B cell (primary cell): ENCODE data around the gene GSX1. TPM values are rescaled to one million over a fixed set of nuclear protein-coding genes. Genes with fewer than 3 reads are reported as not detected.

Experiments used
- ATAC-seq: fragments of 200-7000 bp; cut with Tn5 transposase; one replicate; pipeline ENCODE4 v1.10.0; 2021; ENCODE audit warnings: low read depth, mild to moderate bottlenecking, moderate number of reproducible peaks, moderate library complexity
- CTCF ChIA-PET: fragments of 350-600 bp; sonication (Branson Sonifier 250); formaldehyde crosslinking; loops from one replicate; lab custom pipeline; 2021; ENCODE audit warnings: antibody characterized with exemption, inconsistent platforms; lab: Charles Lee
- POLR2A ChIA-PET: fragments of 350-600 bp; sonication (Branson Sonifier 250); formaldehyde crosslinking; loops from one replicate; lab custom pipeline; 2021; ENCODE audit warnings: antibody characterized with exemption; lab: Charles Lee
- DNase-seq: peaks from one replicate; pipeline ENCODE4 v3.0.0; 2013
- H2AFZ ChIP-seq: 2 replicates; pipeline ENCODE4 v1.6.1; 2012; ENCODE audit warnings: mild to moderate bottlenecking, low read depth, low read length; ENCODE audit not compliant: insufficient read depth, poor library complexity, severe bottlenecking
- H3K27ac ChIP-seq, 2 donors: 1 replicate in 1 of 2; 2 replicates in 1 of 2; pipeline ENCODE4 v1.5.1; 2012 to 2013; ENCODE audit warnings: low read length in 2 of 2, mild to moderate bottlenecking in 2 of 2, moderate library complexity in 1 of 2
- H3K27me3 ChIP-seq, 4 experiments: fragments of 200-600 bp in 1 of 4; sonication (generic) in 1 of 4; replicated peaks in 1 of 4; 1 replicate in 2 of 4; 2 replicates in 2 of 4; pipeline versions ENCODE4 v1.6.1 to v1.7.0; 2013 to 2016; ENCODE audit warnings: low read length in 3 of 4, mild to moderate bottlenecking in 2 of 4, mixed read lengths in 1 of 4, moderate library complexity in 1 of 4; ENCODE audit not compliant: insufficient read depth in 4 of 4, control insufficient read depth in 3 of 4; ENCODE audit errors: control extremely low read depth in 1 of 4
- H3K36me3 ChIP-seq, 2 experiments: replicated peaks in 1 of 2; 1 replicate in 1 of 2; 2 replicates in 1 of 2; pipeline versions ENCODE4 v1.6.1 to v1.7.1; 2013; ENCODE audit warnings: low read length in 1 of 2; ENCODE audit not compliant: insufficient read depth in 2 of 2, control insufficient read depth in 1 of 2; ENCODE audit errors: control extremely low read depth in 1 of 2, extremely low read depth in 1 of 2
- H3K4me1 ChIP-seq, 2 donors: fragments of 200-600 bp in 1 of 2; sonication (generic) in 1 of 2; 1 replicate in 1 of 2; 2 replicates in 1 of 2; pipeline versions ENCODE4 v1.5.1 to v1.6.1; 2013 to 2017; ENCODE audit warnings: low read length in 2 of 2; ENCODE audit not compliant: control insufficient read depth in 2 of 2, insufficient read depth in 2 of 2
- H3K4me2 ChIP-seq: replicated peaks from 2 replicates; pipeline ENCODE3; 2012; ENCODE audit warnings: mild to moderate bottlenecking, low read depth, low read length; ENCODE audit not compliant: poor library complexity, severe bottlenecking
- H3K4me3 ChIP-seq, 5 experiments: fragments of 200-600 bp in 1 of 5; sonication (generic) in 1 of 5; 1 replicate in 3 of 5; 2 replicates in 2 of 5; pipeline versions ENCODE4 v1.5.1 to v1.7.0; 2011 to 2016; ENCODE audit warnings: low read length in 4 of 5, mild to moderate bottlenecking in 4 of 5, low read depth in 2 of 5, control low read depth in 1 of 5, moderate library complexity in 1 of 5; ENCODE audit not compliant: insufficient read depth in 1 of 5; ENCODE audit errors: control extremely low read depth in 1 of 5, extremely low read depth in 1 of 5
- H3K79me2 ChIP-seq: fragments of 200-600 bp; sonication (generic); one replicate; pipeline ENCODE4 v1.6.0; 2016; ENCODE audit warnings: low read length; ENCODE audit not compliant: control insufficient read depth, insufficient read depth
- H3K9ac ChIP-seq: fragments of 200-600 bp; sonication (generic); 2 replicates; pipeline ENCODE4 v1.6.1; 2017; ENCODE audit warnings: mild to moderate bottlenecking, low read length, moderate library complexity
- H3K9me3 ChIP-seq, 3 donors: one replicate each; pipeline versions ENCODE4 v1.6.1 to v1.7.1; 2013; ENCODE audit warnings: low read length in 2 of 3; ENCODE audit not compliant: control insufficient read depth in 2 of 3, insufficient read depth in 1 of 3; ENCODE audit errors: control extremely low read depth in 1 of 3
- H4K20me1 ChIP-seq: 2 replicates; pipeline ENCODE4 v1.6.0; 2012; ENCODE audit warnings: mild to moderate bottlenecking, low read length; ENCODE audit not compliant: insufficient read depth, control insufficient read depth, poor library complexity, severe bottlenecking
- H3K27ac Mint-ChIP-seq: one replicate; pipeline ENCODE4 v1.8.0; 2021; ENCODE audit warnings: mixed read lengths
- H3K27me3 Mint-ChIP-seq: one replicate; pipeline ENCODE4 v1.8.0; 2021; ENCODE audit warnings: mixed read lengths
- H3K4me1 Mint-ChIP-seq: one replicate; pipeline ENCODE4 v1.8.0; 2021; ENCODE audit warnings: mixed read lengths
- H3K4me3 Mint-ChIP-seq: one replicate; pipeline ENCODE4 v1.8.0; 2021; ENCODE audit warnings: mixed read lengths
- H3K9me3 Mint-ChIP-seq: one replicate; pipeline ENCODE4 v1.8.0; 2022; ENCODE audit warnings: mixed read lengths; ENCODE audit not compliant: insufficient read depth
- CTCF ChIP-seq: fragments of 200-600 bp; IDR thresholded peaks from one replicate; pipeline ENCODE4 v1.8.0; 2022; ENCODE audit warnings: antibody characterized with exemption, mild to moderate bottlenecking
- EZH2 ChIP-seq: IDR thresholded peaks from 2 replicates; pipeline ENCODE4 v1.6.1; 2012; ENCODE audit warnings: borderline replicate concordance, low read depth, mild to moderate bottlenecking, moderate library complexity, low read length; ENCODE audit not compliant: insufficient read depth, poor library complexity, severe bottlenecking
- WGBS: methylation state at CpG from one replicate; pipeline ENCODE4 v1.1.5; 2013; ENCODE audit warnings: missing lambda C conversion rate; ENCODE audit not compliant: insufficient coverage; 5-methylcytosine and 5-hydroxymethylcytosine counted together
- intact Hi-C: fragments of 100-400 bp; cut with micrococcal nuclease; formaldehyde crosslinking; loops from one replicate; pipeline ENCODE4 v1.10.0; 2022
- polyA plus RNA-seq: library from polyadenylated mRNA; depleted of rRNA; stranded (reverse); fragments of >200 nt; gene quantifications from 2 replicates; pipeline ENCODE4 v1.2.3, GENCODE V29; 2012
- total RNA-seq, 2 donors: library from RNA; stranded (reverse); fragments of 120-200 nt in 1 of 2; gene quantifications; 1 replicate in 1 of 2; 2 replicates in 1 of 2; pipeline versions ENCODE4 v1.2.3 to v1.2.4, GENCODE V29; 2013 to 2022

Gene GSX1
- total and polyA plus RNA-seq, 2 donors (not counting 1 experiment from before 2014, with no cell fraction given): not detected

- no peak overlapping the region for H2AFZ ChIP-seq
- no peak overlapping the region for H3K27ac ChIP-seq
- peaks cover 0 to 43% (median 0%) of the 10 kb centered on the region in 3 donors for H3K9me3 ChIP-seq
- TF ChIP-seq CTCF: no peak
- no peak for TF ChIP-seq EZH2
- no peak overlapping the region for H3K27ac Mint-ChIP-seq
- H3K4me2 ChIP-seq: no peak overlapping the region
- H3K4me1 ChIP-seq: peaks cover 8 to 32% of the 10 kb centered on the region in 2 donors
- DNase-seq: peak; percentile 17
- no peaks in the 10 kb centered on the region for H3K79me2 ChIP-seq
- H3K4me3 Mint-ChIP-seq: no peak overlapping the region
- CTCF ChIA-PET: interaction anchor here (2.4 kb wide), 1 partner anchor 30 kb away, joined by 8 read pairs; no protein-coding TSS in a partner anchor
- H3K9me3 Mint-ChIP-seq: no peaks in the 10 kb centered on the region
- H3K27me3 Mint-ChIP-seq: peaks cover 76% of the 10 kb centered on the region
- intact Hi-C loops: no loop called here
- H3K4me3 ChIP-seq: no peak overlapping the region
- POLR2A ChIA-PET: no interaction called here
- no peak for ATAC-seq
- peaks cover 22% of the 10 kb centered on the region for H3K4me1 Mint-ChIP-seq
- WGBS: 9% methylated on average over 21 of the region's 24 CpGs
- no peaks in the 10 kb centered on the region for H3K36me3 ChIP-seq
- peaks cover 0 to 89% (median 66%) of the 10 kb centered on the region in 4 experiments for H3K27me3 ChIP-seq
- no peaks in the 10 kb centered on the region for H4K20me1 ChIP-seq
- no peak overlapping the region for H3K9ac ChIP-seq
Observed at GRCh38 chr13:27796544-27797227, 4.4 kb downstream of the GSX1 start.

- POLR2A ChIA-PET: no interaction called here
Observed at GRCh38 chr13:27797228-27797624, 4.9 kb downstream of the GSX1 start.

More at GRCh38 chr13:27797228-27797624, 4.9 kb downstream of the GSX1 start:
- no peaks in the 10 kb centered on the region for H3K36me3 ChIP-seq
- no peak overlapping the region for H3K27ac ChIP-seq
- ATAC-seq: no peak
- Mint-ChIP-seq H3K9me3 (no peaks in the 10 kb centered on the region), H3K4me3 (no peak overlapping the region), H3K27ac (no peak overlapping the region), H3K27me3 (peaks cover 74% of the 10 kb centered on the region), H3K4me1 (peaks cover 16% of the 10 kb centered on the region)
- no peaks in the 10 kb centered on the region for H3K79me2 ChIP-seq
- peaks cover 2 to 26% of the 10 kb centered on the region in 2 donors for H3K4me1 ChIP-seq
- CTCF ChIA-PET: interaction anchor here (2.4 kb wide), 1 partner anchor 29 kb away, joined by 8 read pairs; no protein-coding TSS in a partner anchor
- H4K20me1 ChIP-seq: no peaks in the 10 kb centered on the region
- 14% methylated on average over 24 of the region's 24 CpGs for WGBS
- H3K9me3 ChIP-seq: peaks cover 0 to 38% (median 0%) of the 10 kb centered on the region in 3 donors
- H2AFZ ChIP-seq: no peak overlapping the region
- intact Hi-C loops: no loop called here
- no peak for DNase-seq
- no peak overlapping the region for H3K9ac ChIP-seq
- H3K27me3 ChIP-seq: peaks cover 0 to 84% (median 61%) of the 10 kb centered on the region in 4 experiments
- TF ChIP-seq CTCF (no peak), EZH2 (no peak)
- H3K4me3 ChIP-seq: no peak overlapping the region
- H3K4me2 ChIP-seq: no peak overlapping the region
